GM18508 (cell line): Measurements from ENCODE around the gene HAND2.

Experiments
- ATAC-seq: cut with Tn5 transposase; IDR thresholded peaks from one replicate; pipeline ENCODE4 v1.9.1; 2021; ENCODE audit warnings: moderate number of reproducible peaks; ENCODE audit not compliant: insufficient read depth, unreplicated experiment

HAND2 gene

GRCh38 chr4:173529477-173530325, at the start of gene HAND2:
TSS of gene HAND2 (minus strand) at chr4:173530229. CDS start at chr4:173529289, 940 bp downstream.
- no peak for ATAC-seq

DNA sequence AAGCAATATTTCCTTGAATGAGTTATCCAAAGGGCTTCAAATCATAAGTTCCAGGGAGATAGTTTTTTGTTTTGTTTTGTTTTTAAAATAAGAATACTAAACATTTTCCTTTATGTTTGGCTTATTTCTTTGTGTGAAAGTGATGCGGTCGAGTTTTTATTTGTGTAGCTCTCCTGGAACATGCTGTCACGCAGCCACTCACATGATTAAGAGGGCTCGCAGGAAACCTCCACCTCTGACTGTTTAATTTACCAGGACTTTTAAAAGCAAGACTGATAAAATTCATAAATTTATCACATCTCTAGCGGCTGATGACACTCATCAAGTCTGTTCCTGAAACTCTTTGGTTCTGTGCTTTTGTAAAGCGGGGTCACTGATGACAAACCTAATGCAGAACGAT, 48.9 kb upstream of the HAND2 start:
- no peak for ATAC-seq

GRCh38 chr4:173577963-173578362, 47.9 kb upstream of the HAND2 start:
- no peak for ATAC-seq

- no peak for ATAC-seq
Observed at GRCh38 chr4:173575482-173576152, 45.6 kb upstream of the HAND2 start.

DNA sequence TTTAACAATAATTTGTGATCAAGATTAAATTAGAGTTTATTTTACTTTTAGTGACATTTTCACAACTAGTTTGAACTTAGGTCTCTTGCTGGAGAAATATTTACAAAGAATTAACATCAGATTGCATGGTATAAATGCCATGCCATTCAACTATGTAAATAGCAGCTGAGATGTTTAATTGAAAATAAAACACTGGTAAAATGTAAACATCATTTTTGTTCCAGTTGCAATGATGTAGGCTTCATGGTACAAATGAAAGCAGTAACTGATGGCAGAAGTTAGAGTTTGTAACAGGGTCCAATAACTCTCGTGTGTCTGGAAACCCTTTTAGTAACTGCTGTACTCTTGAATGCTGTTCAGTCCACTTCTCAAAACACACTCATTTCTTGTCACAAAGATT, 43.7 kb upstream of the HAND2 start:
- ATAC-seq = no peak

- ATAC-seq = no peak
Observed at GRCh38 chr4:173573286-173573685, 43.3 kb upstream of the HAND2 start.

GRCh38 chr4:173572493-173573129, 42.6 kb upstream of the HAND2 start:
- no peak for ATAC-seq

DNA sequence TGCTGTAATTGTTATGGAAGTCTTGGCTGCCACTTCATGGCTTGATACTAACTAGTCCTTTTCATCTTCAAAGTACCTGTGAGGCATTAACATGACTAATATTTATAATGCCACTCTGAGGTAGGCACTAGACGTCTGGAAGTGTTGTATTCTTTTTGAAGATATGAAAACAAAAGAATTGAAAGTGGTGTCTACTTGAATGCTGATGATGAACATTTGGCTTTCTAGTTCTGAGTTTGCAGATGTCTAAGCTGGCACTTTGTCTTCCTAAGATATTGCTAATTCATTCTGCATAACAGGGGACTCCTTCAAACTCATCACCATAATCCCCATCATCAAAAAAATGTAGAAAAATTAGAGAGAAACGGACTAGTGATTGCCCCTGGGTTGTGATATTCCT, 41.6 kb upstream of the HAND2 start:
- ATAC-seq = no peak

DNA sequence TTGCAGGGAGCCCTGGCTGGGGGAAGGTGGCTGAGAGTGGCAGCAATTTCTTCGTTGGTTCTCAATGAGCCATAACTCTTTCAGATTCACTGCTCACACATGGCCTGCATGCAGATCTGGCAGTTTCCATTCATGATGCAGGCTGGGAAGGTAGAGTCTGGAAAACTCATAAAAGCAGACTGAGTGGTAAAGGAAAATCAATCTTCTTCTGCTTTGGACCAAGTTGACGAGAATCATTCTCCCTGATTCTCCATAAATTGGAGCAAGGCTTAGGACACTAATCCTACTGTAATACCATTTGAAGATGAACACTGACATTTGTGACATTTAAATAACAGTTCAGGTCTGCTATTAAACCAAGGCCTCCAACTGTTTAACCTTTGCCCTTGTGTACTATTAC, 35.3 kb upstream of the HAND2 start:
- no peak for ATAC-seq

DNA sequence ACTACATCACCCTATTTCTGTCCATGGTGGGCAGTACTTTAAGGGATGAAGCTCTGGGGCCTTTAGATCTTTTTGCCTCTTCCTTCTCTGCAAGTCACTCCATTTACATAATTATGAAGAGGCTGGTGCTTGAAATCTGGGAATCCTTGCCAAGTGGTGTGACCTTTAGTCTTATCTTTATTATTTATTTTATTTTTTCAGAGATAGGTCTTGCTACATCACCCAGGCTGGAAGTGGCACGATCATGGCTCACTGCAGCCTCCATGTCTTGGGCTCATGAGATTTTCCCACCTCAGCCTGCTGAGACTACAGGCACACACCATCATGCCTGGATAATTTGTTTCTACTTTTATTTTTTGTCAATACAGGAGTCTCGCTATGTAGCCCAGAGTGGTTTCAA, 34.4 kb upstream of the HAND2 start:
- ATAC-seq = no peak

DNA sequence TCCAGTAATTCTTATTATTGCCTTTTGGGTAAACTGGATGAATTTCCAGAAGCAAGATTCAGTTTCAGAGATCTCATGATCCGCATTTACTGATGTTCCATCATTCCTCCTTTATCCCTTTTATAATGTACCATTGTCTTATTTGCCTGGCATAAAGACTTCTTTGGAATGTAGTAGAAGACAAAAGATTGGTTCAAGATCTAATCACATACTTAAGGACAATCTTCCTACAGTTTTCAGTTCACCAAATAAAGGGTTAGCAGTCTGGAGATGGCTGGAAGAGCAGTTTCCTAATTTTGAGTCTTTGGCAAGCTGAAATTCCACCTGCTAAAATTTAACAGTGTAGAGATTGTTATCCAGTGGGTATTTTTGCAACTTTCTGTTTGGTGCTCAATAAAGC, 30.9 kb upstream of the HAND2 start:
- ATAC-seq = no peak

DNA sequence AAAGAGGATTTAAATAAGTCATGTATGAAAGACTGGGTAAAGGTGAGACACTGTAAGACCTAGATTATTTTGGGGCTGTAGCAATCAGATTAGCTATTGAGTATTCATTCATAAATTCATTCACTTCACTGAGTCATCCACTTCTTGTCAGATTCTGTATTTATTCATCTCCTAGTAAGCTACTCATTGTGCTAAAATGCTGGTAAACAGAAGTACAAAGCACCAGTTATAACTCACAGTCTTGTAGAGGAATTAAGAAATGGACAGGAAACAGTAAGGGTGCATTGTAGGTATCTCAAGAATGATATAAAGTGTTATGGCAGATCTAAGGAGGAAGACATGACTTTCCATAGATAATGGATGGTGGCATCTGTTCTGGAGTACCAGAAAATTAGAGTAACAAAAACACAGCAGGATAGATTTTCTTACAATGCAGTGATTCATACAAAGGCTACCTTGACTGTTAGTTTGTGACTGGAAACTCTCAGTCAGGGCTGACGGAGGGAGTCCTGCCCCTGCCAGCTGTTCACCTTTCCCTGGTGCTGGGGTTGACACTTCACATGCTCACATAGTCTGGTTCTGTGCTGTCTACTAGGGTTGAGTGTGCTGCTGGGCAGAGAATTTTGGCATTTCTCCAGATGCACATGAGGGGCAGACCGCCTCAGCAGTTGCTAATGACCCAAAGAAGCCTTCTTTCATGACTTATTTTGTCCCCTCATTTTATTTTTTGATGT, 26.5 kb upstream of the HAND2 start:
- no peak for ATAC-seq

GRCh38 chr4:173547889-173548288, 17.9 kb upstream of the HAND2 start:
- no peak for ATAC-seq

DNA sequence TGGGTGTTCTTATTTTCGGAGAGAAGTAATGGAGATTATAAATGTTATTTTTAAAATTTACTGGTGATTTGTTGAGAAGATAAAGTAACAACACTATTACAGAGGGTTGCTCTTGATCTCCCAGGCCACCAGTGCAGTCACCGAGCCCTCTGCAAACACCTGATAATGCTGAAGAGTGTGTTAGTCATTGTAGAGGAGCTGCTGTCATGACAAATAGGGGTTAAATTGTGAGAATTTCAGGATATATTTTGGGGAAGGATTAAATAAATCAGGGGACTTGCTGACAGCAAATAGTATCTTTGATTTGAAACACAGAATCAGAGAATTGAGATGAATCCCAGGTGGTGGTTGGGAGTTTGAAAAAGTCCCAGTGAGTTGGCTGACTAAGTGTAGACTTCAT, 16.7 kb upstream of the HAND2 start:
- ATAC-seq = no peak

- no peak for ATAC-seq
Observed at GRCh38 chr4:173545440-173545839, 15.4 kb upstream of the HAND2 start.

DNA sequence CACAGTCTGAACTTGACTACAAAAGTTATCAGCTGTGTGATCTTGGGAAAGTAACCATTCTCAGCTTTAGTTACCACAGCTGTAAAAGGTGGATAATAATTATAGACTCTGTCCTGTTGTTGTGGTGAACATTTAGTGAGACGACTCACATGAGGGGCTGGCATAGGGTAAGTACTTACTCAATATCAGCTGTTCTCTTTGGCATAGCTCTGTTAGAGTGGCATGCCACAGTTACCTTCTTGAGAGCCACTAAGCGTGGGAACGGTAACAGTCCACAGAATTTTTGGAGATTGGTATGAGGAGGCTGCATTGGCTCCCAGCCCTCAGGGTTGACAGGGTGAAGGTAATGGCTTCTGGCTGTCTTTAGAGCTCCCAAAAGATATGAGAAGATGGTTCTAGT, 13.2 kb upstream of the HAND2 start:
- ATAC-seq = no peak

DNA sequence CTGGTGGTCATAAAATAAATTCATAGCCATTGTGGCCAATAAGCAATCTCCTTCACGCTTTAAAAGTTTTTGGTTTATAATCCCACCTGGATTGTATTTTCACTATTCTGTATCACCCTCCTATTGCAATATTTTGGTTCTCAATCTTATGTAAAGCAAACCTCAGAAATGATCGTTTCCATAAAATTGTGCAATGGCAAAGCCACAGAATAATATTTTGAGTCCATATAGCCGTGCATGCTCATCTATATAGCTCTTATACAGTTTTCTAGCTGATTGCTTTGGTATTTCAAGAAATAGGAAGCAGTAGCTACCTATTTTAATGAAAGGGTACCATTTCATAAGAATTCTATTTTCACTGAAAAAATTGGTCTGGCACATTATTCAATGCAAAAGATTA, 10.0 kb upstream of the HAND2 start:
- no peak for ATAC-seq

DNA sequence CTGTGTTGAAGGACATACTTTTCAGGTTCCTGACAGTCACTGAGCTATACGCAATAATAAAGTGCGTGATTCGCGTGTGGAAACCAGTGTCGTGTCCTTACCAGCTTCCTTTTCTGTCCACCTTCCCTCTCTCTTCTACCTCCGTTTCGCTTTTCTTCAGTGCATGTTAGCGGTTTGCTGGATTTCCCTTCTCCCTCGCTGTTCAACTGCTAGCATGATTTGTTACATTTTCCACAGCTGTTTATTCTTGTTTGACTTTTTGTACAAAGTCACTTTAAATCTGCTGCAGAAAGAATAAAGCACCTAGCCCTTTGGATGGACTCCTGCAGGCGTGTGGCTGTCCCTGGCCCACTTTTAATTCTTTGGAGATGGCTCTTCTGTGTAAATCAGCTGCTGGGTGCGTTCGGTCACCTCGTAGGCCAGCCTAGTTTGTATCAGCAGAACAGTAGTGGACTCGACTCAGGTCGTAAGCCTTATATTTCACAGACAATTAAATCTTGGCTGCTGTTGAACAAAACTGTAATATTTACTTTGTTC, 8.9 kb upstream of the HAND2 start:
- ATAC-seq = no peak

DNA sequence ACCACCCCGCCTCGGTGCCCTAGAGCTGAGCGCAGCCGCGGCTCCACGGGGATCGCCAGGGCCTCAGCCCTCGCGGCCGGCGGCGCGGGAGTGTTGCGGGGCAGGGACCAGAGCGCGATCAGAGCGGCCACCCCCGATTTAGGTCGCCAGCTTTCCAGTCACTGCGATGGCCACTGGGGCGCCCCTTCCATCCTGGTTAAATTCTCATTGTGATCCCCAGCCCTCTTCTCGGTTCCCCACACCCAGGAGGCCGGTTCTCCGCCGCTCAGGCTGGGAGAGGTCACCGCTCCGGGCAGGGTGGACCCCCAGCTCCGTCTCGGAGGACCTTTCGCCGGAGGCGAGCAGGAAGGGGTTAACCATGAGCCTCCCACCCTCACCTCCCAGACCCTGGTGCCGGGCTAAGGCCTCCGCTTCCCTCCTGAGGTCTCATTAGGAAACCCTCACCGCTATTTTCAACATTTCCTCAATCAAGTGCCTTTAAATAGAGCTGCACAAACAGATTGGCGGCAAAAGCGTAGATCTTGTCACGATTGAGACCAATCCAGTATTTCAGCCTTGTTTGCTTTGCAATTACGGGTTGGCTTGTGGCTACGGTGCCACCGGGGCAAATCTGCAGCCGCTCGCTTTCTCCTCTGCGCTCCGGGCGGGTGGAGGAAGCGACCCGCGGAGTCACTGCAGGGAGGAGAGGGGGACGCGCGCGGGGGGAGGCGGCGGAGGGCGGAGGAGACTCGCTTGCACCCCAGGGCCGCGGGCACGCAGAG, 8.3 kb upstream of the HAND2 start:
- no peak for ATAC-seq
